ENCODE data around the gene LDLRAD2.

DNA sequence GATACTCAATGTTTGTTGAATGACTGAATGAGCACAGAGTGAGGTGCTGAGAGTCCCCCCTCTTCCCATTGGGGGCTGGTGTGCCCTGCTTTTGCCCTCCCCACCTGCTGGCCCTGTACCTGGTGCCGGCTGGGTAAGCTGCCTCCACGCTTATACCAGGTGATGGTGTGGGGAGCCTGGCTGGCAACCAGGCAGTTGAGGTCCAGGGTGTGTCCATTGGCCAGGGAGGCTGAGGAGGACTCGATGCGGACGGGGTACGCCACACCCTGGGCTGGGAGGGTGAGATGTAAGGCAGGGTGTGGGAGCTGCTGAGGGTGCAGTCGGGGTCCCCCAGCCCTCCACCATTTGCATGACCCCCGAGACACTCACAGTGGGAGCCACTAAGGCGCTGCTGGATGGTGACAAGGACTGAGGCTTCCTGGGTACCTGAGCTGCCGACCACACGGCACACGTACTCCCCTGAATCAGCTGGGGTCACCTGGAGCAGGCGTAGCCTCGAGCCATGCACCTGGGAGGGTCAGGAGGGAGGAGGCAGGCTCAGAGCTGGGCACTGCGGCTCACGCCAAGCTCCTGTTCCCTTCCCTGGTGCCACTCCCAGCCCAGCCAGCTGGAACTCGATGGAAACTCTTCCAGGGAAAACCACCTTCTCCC, 36.6 kb downstream of the LDLRAD2 start:
- TF ChIP-seq, protein P1, sequence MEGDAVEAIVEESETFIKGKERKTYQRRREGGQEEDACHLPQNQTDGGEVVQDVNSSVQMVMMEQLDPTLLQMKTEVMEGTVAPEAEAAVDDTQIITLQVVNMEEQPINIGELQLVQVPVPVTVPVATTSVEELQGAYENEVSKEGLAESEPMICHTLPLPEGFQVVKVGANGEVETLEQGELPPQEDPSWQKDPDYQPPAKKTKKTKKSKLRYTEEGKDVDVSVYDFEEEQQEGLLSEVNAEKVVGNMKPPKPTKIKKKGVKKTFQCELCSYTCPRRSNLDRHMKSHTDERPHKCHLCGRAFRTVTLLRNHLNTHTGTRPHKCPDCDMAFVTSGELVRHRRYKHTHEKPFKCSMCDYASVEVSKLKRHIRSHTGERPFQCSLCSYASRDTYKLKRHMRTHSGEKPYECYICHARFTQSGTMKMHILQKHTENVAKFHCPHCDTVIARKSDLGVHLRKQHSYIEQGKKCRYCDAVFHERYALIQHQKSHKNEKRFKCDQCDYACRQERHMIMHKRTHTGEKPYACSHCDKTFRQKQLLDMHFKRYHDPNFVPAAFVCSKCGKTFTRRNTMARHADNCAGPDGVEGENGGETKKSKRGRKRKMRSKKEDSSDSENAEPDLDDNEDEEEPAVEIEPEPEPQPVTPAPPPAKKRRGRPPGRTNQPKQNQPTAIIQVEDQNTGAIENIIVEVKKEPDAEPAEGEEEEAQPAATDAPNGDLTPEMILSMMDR (IDR thresholded peaks at IDR 0.05; ENCODE audit: insufficient read depth, low read depth, low read length): no peak
- no peak for TF ChIP-seq EZH2 (IDR thresholded peaks at IDR 0.05; ENCODE audit: insufficient read depth, low read length)
